ENCODE measurements around the gene MAGI1. TPM values are rescaled to one million over a fixed set of nuclear protein-coding genes. Genes with fewer than 3 reads are reported as not detected.

Gene MAGI1
- total RNA-seq, 1 experiment from 2014 or later: 38.6 TPM

DNA sequence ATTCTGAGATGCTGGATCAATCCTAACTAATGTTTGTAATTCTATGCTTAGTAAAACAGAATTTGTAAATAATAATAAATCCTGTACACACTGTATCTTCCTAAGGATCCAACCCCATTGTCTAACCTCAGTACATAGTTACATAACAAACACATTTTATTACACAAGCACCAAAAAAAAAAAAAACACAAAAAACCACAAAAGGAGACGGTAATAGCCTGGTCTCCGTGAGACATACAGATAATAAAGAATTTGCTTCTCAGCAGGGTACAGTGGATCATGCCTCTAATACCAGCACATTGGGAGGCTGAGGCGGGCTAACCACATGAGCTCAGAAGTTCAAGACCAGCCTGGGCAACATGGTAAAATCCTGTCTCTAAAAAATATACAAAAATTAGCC, 558.7 kb downstream of the MAGI1 start:
- BruUV-seq (replicated peaks): no TSS peak
- POLR2A ChIA-PET: no interaction called here
- intact Hi-C loops (cut with micrococcal nuclease): no loop called here

More for the DNA sequence above, 558.7 kb downstream of the MAGI1 start:
- DNase-seq (ENCODE audit: low read depth, low spot score): no peak
- RAD21 ChIA-PET (ENCODE audit: low non-redundant PET in 1 of 2, low total read pairs in 2 of 2, uncharacterized antibody in 2 of 2, unreplicated experiment in 2 of 2): no interaction called here
- Histone ChIP-seq H3K9me3 (ENCODE audit: control insufficient read depth in 1 of 2, insufficient read depth in 1 of 2, low read depth in 1 of 2, low read length in 2 of 2) (no peaks in the 10 kb centered on the region), H3K9me2 (ENCODE audit: insufficient read depth) (no peaks in the 10 kb centered on the region), H3K36me3 (ENCODE audit: control insufficient read depth in 1 of 2, insufficient read depth in 2 of 2, low read length in 2 of 2) (no peaks in the 10 kb centered on the region), H3K4me3 (replicated peaks in 1 of 2; ENCODE audit: low read depth in 1 of 2, low read length in 2 of 2) (no peak overlapping the region), H3K9ac (ENCODE audit: low read length) (no peak overlapping the region), H2AFZ (ENCODE audit: low read depth, low read length, poor library complexity, severe bottlenecking) (no peak overlapping the region), H3K27ac (ENCODE audit: low read depth, low read length) (no peak overlapping the region), H3K4me2 (ENCODE audit: low read length) (no peak overlapping the region), H3K4me1 (ENCODE audit: control insufficient read depth in 1 of 2, insufficient read depth in 2 of 2, low read length in 2 of 2) (peaks cover 0 to 10% of the 10 kb centered on the region in 2 experiments; a peak in 1 of 4 replicates), H3K27me3 (ENCODE audit: insufficient read depth, low read length) (no peaks in the 10 kb centered on the region), H4K20me1 (ENCODE audit: insufficient read depth) (no peaks in the 10 kb centered on the region), H3K79me2 (ENCODE audit: insufficient read depth, low read length) (no peaks in the 10 kb centered on the region)
- TF ChIP-seq ZFX (IDR thresholded peaks at IDR 0.05) (no peak), FOSL1 (IDR thresholded peaks at IDR 0.05; ENCODE audit: low read depth) (no peak), CEBPB (IDR thresholded peaks at IDR 0.05; ENCODE audit: low read depth) (no peak), SIN3A (IDR thresholded peaks at IDR 0.05; ENCODE audit: low read depth) (no peak), POLR2AphosphoS5 (IDR thresholded peaks at IDR 0.05; ENCODE audit: low read depth, low read length) (no peak), RAD21 (IDR thresholded peaks at IDR 0.05; ENCODE audit: low read depth) (no peak), ZNF274 (IDR thresholded peaks at IDR 0.05; ENCODE audit: low read depth, low read length) (no peak), TCF7L2 (IDR thresholded peaks at IDR 0.05; ENCODE audit: borderline replicate concordance, extremely low read depth, insufficient read depth, insufficient read length) (no peak)
- TF ChIP-seq, protein P1, sequence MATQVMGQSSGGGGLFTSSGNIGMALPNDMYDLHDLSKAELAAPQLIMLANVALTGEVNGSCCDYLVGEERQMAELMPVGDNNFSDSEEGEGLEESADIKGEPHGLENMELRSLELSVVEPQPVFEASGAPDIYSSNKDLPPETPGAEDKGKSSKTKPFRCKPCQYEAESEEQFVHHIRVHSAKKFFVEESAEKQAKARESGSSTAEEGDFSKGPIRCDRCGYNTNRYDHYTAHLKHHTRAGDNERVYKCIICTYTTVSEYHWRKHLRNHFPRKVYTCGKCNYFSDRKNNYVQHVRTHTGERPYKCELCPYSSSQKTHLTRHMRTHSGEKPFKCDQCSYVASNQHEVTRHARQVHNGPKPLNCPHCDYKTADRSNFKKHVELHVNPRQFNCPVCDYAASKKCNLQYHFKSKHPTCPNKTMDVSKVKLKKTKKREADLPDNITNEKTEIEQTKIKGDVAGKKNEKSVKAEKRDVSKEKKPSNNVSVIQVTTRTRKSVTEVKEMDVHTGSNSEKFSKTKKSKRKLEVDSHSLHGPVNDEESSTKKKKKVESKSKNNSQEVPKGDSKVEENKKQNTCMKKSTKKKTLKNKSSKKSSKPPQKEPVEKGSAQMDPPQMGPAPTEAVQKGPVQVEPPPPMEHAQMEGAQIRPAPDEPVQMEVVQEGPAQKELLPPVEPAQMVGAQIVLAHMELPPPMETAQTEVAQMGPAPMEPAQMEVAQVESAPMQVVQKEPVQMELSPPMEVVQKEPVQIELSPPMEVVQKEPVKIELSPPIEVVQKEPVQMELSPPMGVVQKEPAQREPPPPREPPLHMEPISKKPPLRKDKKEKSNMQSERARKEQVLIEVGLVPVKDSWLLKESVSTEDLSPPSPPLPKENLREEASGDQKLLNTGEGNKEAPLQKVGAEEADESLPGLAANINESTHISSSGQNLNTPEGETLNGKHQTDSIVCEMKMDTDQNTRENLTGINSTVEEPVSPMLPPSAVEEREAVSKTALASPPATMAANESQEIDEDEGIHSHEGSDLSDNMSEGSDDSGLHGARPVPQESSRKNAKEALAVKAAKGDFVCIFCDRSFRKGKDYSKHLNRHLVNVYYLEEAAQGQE (IDR thresholded peaks at IDR 0.05; ENCODE audit: low read depth): no peak
- TF ChIP-seq, protein P2, sequence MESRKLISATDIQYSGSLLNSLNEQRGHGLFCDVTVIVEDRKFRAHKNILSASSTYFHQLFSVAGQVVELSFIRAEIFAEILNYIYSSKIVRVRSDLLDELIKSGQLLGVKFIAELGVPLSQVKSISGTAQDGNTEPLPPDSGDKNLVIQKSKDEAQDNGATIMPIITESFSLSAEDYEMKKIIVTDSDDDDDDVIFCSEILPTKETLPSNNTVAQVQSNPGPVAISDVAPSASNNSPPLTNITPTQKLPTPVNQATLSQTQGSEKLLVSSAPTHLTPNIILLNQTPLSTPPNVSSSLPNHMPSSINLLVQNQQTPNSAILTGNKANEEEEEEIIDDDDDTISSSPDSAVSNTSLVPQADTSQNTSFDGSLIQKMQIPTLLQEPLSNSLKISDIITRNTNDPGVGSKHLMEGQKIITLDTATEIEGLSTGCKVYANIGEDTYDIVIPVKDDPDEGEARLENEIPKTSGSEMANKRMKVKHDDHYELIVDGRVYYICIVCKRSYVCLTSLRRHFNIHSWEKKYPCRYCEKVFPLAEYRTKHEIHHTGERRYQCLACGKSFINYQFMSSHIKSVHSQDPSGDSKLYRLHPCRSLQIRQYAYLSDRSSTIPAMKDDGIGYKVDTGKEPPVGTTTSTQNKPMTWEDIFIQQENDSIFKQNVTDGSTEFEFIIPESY (IDR thresholded peaks at IDR 0.05; ENCODE audit: extremely low read depth, insufficient replicate concordance, low read length): no peak
- CTCF ChIA-PET: no interaction called here
- no peak for ATAC-seq
